ENCODE data around the gene TANC1. TPM values are rescaled to one million over a fixed set of nuclear protein-coding genes. Genes with fewer than 3 reads are reported as not detected.
A peak's percentile ranks its signal among the peaks of the same experiment; 100 is the strongest.

TANC1 gene
- polyA plus RNA-seq, 2 of the 4 experiments (the other 2 are of a cell fraction), result 9.2 to 21.2 TPM

DNA sequence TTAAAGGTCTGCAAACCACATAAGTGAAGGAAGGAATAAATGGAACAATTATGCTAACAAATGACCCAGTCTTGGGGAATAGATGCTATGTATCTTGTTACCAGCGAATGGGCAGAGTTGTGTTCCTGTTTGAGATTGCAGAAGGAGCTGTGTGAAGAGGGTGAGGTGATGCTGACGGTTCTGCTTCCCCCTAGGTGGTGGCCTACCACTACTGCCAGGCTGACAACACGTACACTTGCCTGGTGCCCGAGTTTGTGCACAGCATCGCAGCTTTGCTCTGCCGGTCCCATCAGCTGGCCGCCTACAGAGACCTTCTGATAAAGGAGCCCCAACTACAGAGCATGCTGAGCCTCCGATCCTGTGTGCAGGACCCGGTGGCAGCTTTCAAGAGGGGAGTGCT is 206.3 kb downstream of the TANC1 start:
- FAIRE-seq (no peak), DNase-seq (ENCODE audit: low read depth in 1 of 2, low spot score in 1 of 2) (no peak), ATAC-seq (no peak)
- TF ChIP-seq, protein P1, sequence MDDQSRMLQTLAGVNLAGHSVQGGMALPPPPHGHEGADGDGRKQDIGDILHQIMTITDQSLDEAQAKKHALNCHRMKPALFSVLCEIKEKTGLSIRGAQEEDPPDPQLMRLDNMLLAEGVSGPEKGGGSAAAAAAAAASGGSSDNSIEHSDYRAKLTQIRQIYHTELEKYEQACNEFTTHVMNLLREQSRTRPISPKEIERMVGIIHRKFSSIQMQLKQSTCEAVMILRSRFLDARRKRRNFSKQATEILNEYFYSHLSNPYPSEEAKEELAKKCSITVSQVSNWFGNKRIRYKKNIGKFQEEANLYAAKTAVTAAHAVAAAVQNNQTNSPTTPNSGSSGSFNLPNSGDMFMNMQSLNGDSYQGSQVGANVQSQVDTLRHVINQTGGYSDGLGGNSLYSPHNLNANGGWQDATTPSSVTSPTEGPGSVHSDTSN (IDR thresholded peaks at IDR 0.05), result no peak
- TF ChIP-seq HOXB5 (CRISPR knock-in tag; IDR thresholded peaks at IDR 0.05) (no peak), POLR2A (IDR thresholded peaks at IDR 0.05; ENCODE audit: low read length) (no peak), NR3C1 (IDR thresholded peaks at IDR 0.05) (no peak), EHMT2 (IDR thresholded peaks at IDR 0.05; ENCODE audit: low read depth) (no peak), TP53 (CRISPR knock-in tag; IDR thresholded peaks at IDR 0.05) (no peak), SREBF2 (IDR thresholded peaks at IDR 0.05) (no peak), ELK1 (IDR thresholded peaks at IDR 0.05; ENCODE audit: low read depth, low read length) (no peak), RNF2 (IDR thresholded peaks at IDR 0.05; ENCODE audit: borderline replicate concordance, low read depth) (no peak), POLR2AphosphoS2 (conservative IDR thresholded peaks at IDR 0.05; ENCODE audit: low read length) (no peak), FOSB (CRISPR knock-in tag; IDR thresholded peaks at IDR 0.05) (no peak), ZC3H11A (IDR thresholded peaks at IDR 0.05) (no peak), FOSL2 (IDR thresholded peaks at IDR 0.05) (no peak), FOSL2 (CRISPR knock-in tag; IDR thresholded peaks at IDR 0.05) (no peak), KDM5A (IDR thresholded peaks at IDR 0.05) (no peak), NPAS2 (CRISPR knock-in tag; IDR thresholded peaks at IDR 0.05; ENCODE audit: borderline replicate concordance) (no peak), CTCF (IDR thresholded peaks at IDR 0.05) (no peak), JUNB (IDR thresholded peaks at IDR 0.05) (no peak), PHF8 (IDR thresholded peaks at IDR 0.05; ENCODE audit: borderline replicate concordance, low read depth) (no peak)
- TF ChIP-seq, protein P2, sequence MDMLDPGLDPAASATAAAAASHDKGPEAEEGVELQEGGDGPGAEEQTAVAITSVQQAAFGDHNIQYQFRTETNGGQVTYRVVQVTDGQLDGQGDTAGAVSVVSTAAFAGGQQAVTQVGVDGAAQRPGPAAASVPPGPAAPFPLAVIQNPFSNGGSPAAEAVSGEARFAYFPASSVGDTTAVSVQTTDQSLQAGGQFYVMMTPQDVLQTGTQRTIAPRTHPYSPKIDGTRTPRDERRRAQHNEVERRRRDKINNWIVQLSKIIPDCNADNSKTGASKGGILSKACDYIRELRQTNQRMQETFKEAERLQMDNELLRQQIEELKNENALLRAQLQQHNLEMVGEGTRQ (IDR thresholded peaks at IDR 0.05), result no peak
- TF ChIP-seq, protein P3, sequence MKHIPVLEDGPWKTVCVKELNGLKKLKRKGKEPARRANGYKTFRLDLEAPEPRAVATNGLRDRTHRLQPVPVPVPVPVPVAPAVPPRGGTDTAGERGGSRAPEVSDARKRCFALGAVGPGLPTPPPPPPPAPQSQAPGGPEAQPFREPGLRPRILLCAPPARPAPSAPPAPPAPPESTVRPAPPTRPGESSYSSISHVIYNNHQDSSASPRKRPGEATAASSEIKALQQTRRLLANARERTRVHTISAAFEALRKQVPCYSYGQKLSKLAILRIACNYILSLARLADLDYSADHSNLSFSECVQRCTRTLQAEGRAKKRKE (CRISPR knock-in tag; IDR thresholded peaks at IDR 0.05; ENCODE audit: low read depth), result no peak
- ChIA-PET POLR2A (no interaction called here), CTCF (interaction anchor here (1.1 kb wide), 1 partner anchor 10 kb away, joined by 3 read pairs; no protein-coding TSS in a partner anchor)
- no peak overlapping the region for H3K27ac ChIP-seq
- no peak overlapping the region for H3K4me2 ChIP-seq
- no peaks in the 10 kb centered on the region for H3K4me1 ChIP-seq
- WGBS (ENCODE audit: missing lambda C conversion rate), result 87% methylated on average over 9 of the region's 9 CpGs
- H3K4me3 ChIP-seq, result no peak overlapping the region
- no peaks in the 10 kb centered on the region for H3K9me3 ChIP-seq

DNA sequence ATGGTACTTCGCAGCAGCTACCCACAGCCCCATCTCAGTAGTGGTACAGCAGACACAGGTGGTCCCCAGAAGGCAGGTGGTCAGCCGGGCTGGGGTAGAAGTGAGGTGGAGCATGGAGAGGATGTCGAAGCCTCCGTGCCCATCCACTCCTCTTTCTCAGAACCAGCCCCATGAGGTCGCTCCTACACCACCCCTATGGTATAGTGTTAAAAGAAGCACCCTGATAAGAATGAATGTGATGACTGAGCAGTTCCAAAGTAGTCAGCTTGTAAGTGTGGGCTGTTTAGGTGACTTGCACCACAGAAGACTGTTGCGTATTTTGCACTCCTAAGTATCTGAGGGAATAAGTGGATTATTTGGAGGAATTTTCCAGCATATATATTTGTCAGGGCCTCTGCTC is 206.7 kb downstream of the TANC1 start:
- DNase-seq (ENCODE audit: low read depth in 1 of 2, low spot score in 1 of 2) (no peak), FAIRE-seq (no peak), ATAC-seq (peak in 1 of 2 experiments; percentile 31; a peak in 2 of 6 replicates)
- Histone ChIP-seq H3K4me1 (no peaks in the 10 kb centered on the region), H3K9me3 (no peaks in the 10 kb centered on the region), H3K27ac (no peak overlapping the region), H3K4me2 (no peak overlapping the region), H3K4me3 (no peak overlapping the region)
- TF ChIP-seq MAFK (IDR thresholded peaks at IDR 0.05; ENCODE audit: partially characterized antibody) (peak; percentile 7), FOXS1 (CRISPR knock-in tag; IDR thresholded peaks at IDR 0.05) (no peak), TP53 (CRISPR knock-in tag; IDR thresholded peaks at IDR 0.05) (no peak), RAD21 (conservative IDR thresholded peaks at IDR 0.05 in 1 of 2, IDR thresholded peaks at IDR 0.05 in 1 of 2) (no peak), RFX5 (IDR thresholded peaks at IDR 0.05) (no peak)
- ChIA-PET POLR2A (no interaction called here), CTCF (interaction anchor here (1.1 kb wide), 1 partner anchor 10 kb away, joined by 3 read pairs; no protein-coding TSS in a partner anchor)
- 85% methylated on average over 6 of the region's 6 CpGs for WGBS (ENCODE audit: missing lambda C conversion rate)

Data from A549 (cell line).